ENCODE data around the gene ARPP19. TPM values are rescaled to one million over a fixed set of nuclear protein-coding genes. Genes with fewer than 3 reads are reported as not detected.

ARPP19 gene
- total and polyA plus RNA-seq, 10 of the 15 experiments (the other 5 are each of a cell fraction or from before 2014, with no cell fraction given), result 77.2 to 167 (median 121) TPM

DNA sequence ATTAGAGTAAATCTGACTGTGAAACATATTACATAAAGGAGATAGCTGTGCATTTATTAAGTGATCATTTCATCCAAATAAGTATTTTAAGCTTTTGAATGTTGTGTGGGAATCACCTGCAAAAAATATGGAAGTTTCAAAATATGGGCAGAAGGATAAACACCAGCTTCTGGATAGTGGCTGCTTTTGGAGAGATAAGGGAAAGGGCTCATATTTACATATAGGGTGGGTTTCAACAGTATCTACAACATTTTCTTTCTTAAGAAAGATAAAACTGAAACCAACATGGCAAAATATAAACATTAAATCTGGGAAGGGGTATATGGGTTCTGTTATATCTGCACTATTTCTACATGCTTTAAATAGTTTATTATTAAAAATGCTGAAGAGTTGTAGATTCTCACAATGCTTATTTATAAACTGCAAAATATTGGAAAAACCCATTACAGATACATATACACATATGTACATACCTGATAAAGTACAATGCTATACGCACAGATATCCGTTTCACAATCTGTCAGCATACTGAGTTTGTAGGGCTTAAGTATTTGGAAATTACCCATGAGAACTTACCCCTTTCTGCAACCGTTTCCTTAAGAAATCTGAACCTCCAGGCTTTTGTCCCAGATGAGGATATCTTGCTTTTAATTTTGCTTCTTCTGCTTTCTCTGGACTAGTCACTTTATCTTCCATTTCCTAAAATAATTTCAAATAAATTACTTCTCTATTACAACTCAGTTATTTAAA, 12.1 kb downstream of the ARPP19 start:
- Histone ChIP-seq H4K20me1 (ENCODE audit: control insufficient read depth, insufficient read depth) (no peaks in the 10 kb centered on the region), H3K4me2 (ENCODE audit: control insufficient read depth, insufficient read depth) (peak overlapping the region; percentile 50; the same call in 1 of the 2 replicates), H3K36me3 (ENCODE audit: control insufficient read depth in 2 of 2, insufficient read depth in 2 of 2, low read length in 1 of 2) (peaks cover 6 to 12% of the 10 kb centered on the region in 2 experiments), H3K4me1 (ENCODE audit: control insufficient read depth, insufficient read depth, low read length) (peaks cover 33% of the 10 kb centered on the region), H3K79me2 (ENCODE audit: control insufficient read depth, insufficient read depth, low read length) (peaks cover 83% of the 10 kb centered on the region), H2AFZ (ENCODE audit: control insufficient read depth, low read depth, low read length) (no peak overlapping the region), H3K27me3 (replicated peaks in 1 of 2; ENCODE audit: control insufficient read depth in 2 of 2, insufficient read depth in 2 of 2, low read length in 1 of 2) (no peaks in the 10 kb centered on the region), H3K9ac (ENCODE audit: control insufficient read depth, insufficient read depth, low read length) (no peak overlapping the region), H3K9me3 (replicated peaks; ENCODE audit: control insufficient read depth, insufficient read depth, low read length) (no peaks in the 10 kb centered on the region; the same call in 2 of the 3 replicates), H3K27ac (ENCODE audit: control insufficient read depth, insufficient read depth) (peak overlapping the region; percentile 60), H3K4me3 (no peak overlapping the region)
- no TSS peak for BruUV-seq (replicated peaks)
- FAIRE-seq (no peak), ATAC-seq (no peak), DNase-seq (ENCODE audit: low read depth, low spot score) (no peak)
- POLR2A ChIA-PET, result no interaction called here
- intact Hi-C loops (cut with micrococcal nuclease; ENCODE audit: unreplicated experiment), result no loop called here
- TF ChIP-seq JUNB (IDR thresholded peaks at IDR 0.05) (peak; percentile 25; the same call in 1 of the 2 replicates), TCF7 (IDR thresholded peaks at IDR 0.05; ENCODE audit: borderline replicate concordance) (no peak), NFYB (IDR thresholded peaks at IDR 0.05; ENCODE audit: insufficient read depth, low read depth, low read length) (no peak), JUND (IDR thresholded peaks at IDR 0.05; ENCODE audit: low read depth, low read length) (no peak), ZNF207 (IDR thresholded peaks at IDR 0.05; ENCODE audit: borderline replicate concordance) (no peak), ZNF24 (IDR thresholded peaks at IDR 0.05) (no peak), SIX5 (IDR thresholded peaks at IDR 0.05; ENCODE audit: low read depth, low read length, severe bottlenecking) (no peak), HDGF (IDR thresholded peaks at IDR 0.05) (no peak)
- TF ChIP-seq, protein P1, sequence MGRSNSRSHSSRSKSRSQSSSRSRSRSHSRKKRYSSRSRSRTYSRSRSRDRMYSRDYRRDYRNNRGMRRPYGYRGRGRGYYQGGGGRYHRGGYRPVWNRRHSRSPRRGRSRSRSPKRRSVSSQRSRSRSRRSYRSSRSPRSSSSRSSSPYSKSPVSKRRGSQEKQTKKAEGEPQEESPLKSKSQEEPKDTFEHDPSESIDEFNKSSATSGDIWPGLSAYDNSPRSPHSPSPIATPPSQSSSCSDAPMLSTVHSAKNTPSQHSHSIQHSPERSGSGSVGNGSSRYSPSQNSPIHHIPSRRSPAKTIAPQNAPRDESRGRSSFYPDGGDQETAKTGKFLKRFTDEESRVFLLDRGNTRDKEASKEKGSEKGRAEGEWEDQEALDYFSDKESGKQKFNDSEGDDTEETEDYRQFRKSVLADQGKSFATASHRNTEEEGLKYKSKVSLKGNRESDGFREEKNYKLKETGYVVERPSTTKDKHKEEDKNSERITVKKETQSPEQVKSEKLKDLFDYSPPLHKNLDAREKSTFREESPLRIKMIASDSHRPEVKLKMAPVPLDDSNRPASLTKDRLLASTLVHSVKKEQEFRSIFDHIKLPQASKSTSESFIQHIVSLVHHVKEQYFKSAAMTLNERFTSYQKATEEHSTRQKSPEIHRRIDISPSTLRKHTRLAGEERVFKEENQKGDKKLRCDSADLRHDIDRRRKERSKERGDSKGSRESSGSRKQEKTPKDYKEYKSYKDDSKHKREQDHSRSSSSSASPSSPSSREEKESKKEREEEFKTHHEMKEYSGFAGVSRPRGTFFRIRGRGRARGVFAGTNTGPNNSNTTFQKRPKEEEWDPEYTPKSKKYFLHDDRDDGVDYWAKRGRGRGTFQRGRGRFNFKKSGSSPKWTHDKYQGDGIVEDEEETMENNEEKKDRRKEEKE (IDR thresholded peaks at IDR 0.05), result no peak
- CTCF ChIA-PET, result interaction anchor here (0.7 to 5.6 kb wide), 3 partner anchors 9 to 226 kb away, joined by 3 to 37 read pairs (median 5); no protein-coding TSS in a partner anchor
- in situ Hi-C loops (cut with MboI), result no loop called here
- SMC1A ChIA-PET (ENCODE audit: uncharacterized antibody, unreplicated experiment), result interaction anchor here (0.7 to 5.4 kb wide), 7 partner anchors 8 to 225 kb away, joined by 3 to 45 read pairs (median 3); no protein-coding TSS in a partner anchor
- 2% methylated on average over 3 of the region's 3 CpGs for WGBS (ENCODE audit: insufficient coverage, insufficient replicate concordance, low lambda C conversion rate, missing lambda C conversion rate)
- RAD21 ChIA-PET (ENCODE audit: unreplicated experiment), result interaction anchor here (2.1 to 5.7 kb wide), 3 partner anchors 8 to 91 kb away, joined by 7 to 42 read pairs (median 24); no protein-coding TSS in a partner anchor

Data from GM12878 (cell line).